ENCODE measurements around the gene IFI27L2.

- TF ChIP-seq JUNB (IDR thresholded peaks at IDR 0.05; ENCODE audit: unreplicated experiment) (peak; percentile 55), POLR2AphosphoS5 (IDR thresholded peaks at IDR 0.05; ENCODE audit: low read depth) (no peak), NANOG (IDR thresholded peaks at IDR 0.05; ENCODE audit: borderline replicate concordance) (no peak), EZH2 (IDR thresholded peaks at IDR 0.05; ENCODE audit: low read depth, unreplicated experiment) (no peak), EZH2phosphoT487 (IDR thresholded peaks at IDR 0.05; ENCODE audit: unreplicated experiment) (no peak)
- TF ChIP-seq, protein P1, sequence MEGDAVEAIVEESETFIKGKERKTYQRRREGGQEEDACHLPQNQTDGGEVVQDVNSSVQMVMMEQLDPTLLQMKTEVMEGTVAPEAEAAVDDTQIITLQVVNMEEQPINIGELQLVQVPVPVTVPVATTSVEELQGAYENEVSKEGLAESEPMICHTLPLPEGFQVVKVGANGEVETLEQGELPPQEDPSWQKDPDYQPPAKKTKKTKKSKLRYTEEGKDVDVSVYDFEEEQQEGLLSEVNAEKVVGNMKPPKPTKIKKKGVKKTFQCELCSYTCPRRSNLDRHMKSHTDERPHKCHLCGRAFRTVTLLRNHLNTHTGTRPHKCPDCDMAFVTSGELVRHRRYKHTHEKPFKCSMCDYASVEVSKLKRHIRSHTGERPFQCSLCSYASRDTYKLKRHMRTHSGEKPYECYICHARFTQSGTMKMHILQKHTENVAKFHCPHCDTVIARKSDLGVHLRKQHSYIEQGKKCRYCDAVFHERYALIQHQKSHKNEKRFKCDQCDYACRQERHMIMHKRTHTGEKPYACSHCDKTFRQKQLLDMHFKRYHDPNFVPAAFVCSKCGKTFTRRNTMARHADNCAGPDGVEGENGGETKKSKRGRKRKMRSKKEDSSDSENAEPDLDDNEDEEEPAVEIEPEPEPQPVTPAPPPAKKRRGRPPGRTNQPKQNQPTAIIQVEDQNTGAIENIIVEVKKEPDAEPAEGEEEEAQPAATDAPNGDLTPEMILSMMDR (conservative IDR thresholded peaks at IDR 0.05; ENCODE audit: low read depth in 2 of 2) = no peak
Measured at GRCh38 chr14:94103554-94104150, 25.8 kb downstream of the IFI27L2 start.
